OCI-LY3 (cell line): ENCODE data around the gene TMEM94.

Experiments
- H2AFZ ChIP-seq: fragments of 200-600, 300-600 bp; shearing (Covaris generic); 2 replicates; pipeline ENCODE4 v1.6.0; 2014; ENCODE audit warnings: antibody characterized with exemption, low read depth, low read length
- H3K27ac ChIP-seq: fragments of 200-600, 300-600 bp; sonication (generic); 2 replicates; pipeline ENCODE4 v1.5.1; 2014; ENCODE audit warnings: mild to moderate bottlenecking, low read length, moderate library complexity, mixed read lengths
- H3K27me3 ChIP-seq: fragments of 200-600, 300-600 bp; sonication (generic); 2 replicates; pipeline ENCODE4 v1.6.1; 2014; ENCODE audit warnings: low read depth, low read length, mixed read lengths
- H3K36me3 ChIP-seq: fragments of 200-600, 300-600 bp; sonication (generic); replicated peaks from 2 replicates; pipeline ENCODE3; 2014; ENCODE audit warnings: low read depth, low read length, mixed read lengths
- H3K4me1 ChIP-seq: fragments of 300-600, 200-600 bp; sonication (generic); 2 replicates; pipeline ENCODE4 v1.6.1; 2014; ENCODE audit warnings: low read length, mixed read lengths
- H3K4me2 ChIP-seq: fragments of 200-600, 300-600 bp; sonication (generic); 2 replicates; pipeline ENCODE4 v1.6.1; 2014; ENCODE audit warnings: low read length, mixed read lengths
- H3K4me3 ChIP-seq: fragments of 300-600, 200-600 bp; sonication (generic); 2 replicates; pipeline ENCODE4 v1.5.1; 2014; ENCODE audit warnings: antibody characterized with exemption, mild to moderate bottlenecking, low read length, moderate library complexity
- H3K79me2 ChIP-seq: fragments of 300-600, 200-600 bp; shearing (Covaris generic); 2 replicates; pipeline ENCODE4 v1.6.1; 2014; ENCODE audit warnings: mild to moderate bottlenecking, low read length, mixed read lengths
- H3K9ac ChIP-seq: fragments of 300-600, 200-600 bp; shearing (Covaris generic); 2 replicates; pipeline ENCODE4 v1.6.0; 2014; ENCODE audit warnings: mild to moderate bottlenecking, low read length, moderate library complexity
- H3K9me3 ChIP-seq: fragments of 200-600, 300-600 bp; shearing (Covaris generic); 2 replicates; pipeline ENCODE4 v1.6.1; 2014; ENCODE audit warnings: low read length, mixed read lengths; ENCODE audit not compliant: insufficient read depth
- H4K20me1 ChIP-seq: fragments of 200-600, 300-600 bp; sonication (generic); 2 replicates; pipeline ENCODE4 v1.6.1; 2016; ENCODE audit warnings: low read length, mixed read lengths; ENCODE audit not compliant: insufficient read depth
- CTCF ChIP-seq: fragments of 200-600, 300-600 bp; sonication (generic); IDR thresholded peaks from 2 replicates; pipeline ENCODE4 v1.5.1; 2014; ENCODE audit warnings: antibody characterized with exemption, low read length, low read depth
- EZH2phosphoT487 ChIP-seq: fragments of 200-600 bp; shearing (Covaris generic); IDR thresholded peaks from 2 replicates; pipeline ENCODE4 v1.6.1; 2018; ENCODE audit warnings: antibody characterized with exemption, mixed run types, low read depth

Gene TMEM94

DNA sequence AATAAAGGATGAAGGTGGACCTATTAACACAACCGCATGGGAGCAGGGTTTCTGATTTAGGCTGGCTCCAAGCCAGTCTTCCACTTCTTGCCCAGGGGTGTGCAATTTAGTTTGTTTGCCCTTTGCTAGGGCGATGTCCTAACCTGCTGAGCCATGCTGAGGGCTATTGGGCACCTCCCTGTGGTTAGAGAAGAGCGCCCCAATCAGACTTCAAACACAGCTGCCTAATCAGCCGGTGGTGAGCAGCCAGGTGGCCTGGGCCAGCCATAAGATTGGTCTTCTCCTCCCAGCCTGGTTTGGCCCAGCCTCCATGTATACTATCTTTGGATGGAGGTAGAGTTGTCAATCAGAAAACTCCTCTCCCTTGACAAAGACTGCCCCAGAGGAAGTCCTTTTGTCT is 15.7 kb downstream of the TMEM94 start:
- Histone ChIP-seq H3K9ac (no peak overlapping the region), H3K79me2 (no peaks in the 10 kb centered on the region), H4K20me1 (no peaks in the 10 kb centered on the region), H2AFZ (no peak overlapping the region), H3K4me1 (no peaks in the 10 kb centered on the region), H3K4me3 (no peak overlapping the region), H3K27ac (no peak overlapping the region), H3K4me2 (no peak overlapping the region), H3K36me3 (peaks cover 4% of the 10 kb centered on the region), H3K27me3 (no peaks in the 10 kb centered on the region), H3K9me3 (no peaks in the 10 kb centered on the region)
- no peak for TF ChIP-seq EZH2phosphoT487
- TF ChIP-seq CTCF, result no peak

DNA sequence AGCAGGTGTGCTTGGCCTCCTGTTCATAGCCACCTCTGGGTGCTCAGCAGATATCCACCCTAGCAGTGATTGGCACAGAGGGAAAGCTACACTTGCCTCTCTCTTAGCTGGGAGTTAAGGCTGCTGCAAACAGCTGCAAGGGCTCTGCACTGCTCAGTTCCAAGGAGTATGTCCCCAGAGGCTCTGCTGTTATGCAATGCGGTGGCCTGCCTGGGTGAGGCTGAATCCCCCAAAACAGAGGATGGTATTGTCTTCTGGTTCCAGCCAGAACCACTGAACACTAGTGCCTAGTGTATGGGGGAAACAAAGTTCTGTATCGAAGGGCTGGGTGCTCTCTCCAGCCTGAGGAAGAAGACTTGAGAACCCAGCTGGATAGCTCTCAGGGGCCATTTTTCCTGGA is 16.8 kb downstream of the TMEM94 start:
- Histone ChIP-seq H2AFZ (no peak overlapping the region), H4K20me1 (no peaks in the 10 kb centered on the region), H3K9me3 (no peaks in the 10 kb centered on the region), H3K27ac (no peak overlapping the region), H3K4me1 (no peaks in the 10 kb centered on the region), H3K36me3 (peaks cover 4% of the 10 kb centered on the region), H3K79me2 (no peaks in the 10 kb centered on the region), H3K4me3 (no peak overlapping the region), H3K4me2 (no peak overlapping the region), H3K9ac (no peak overlapping the region), H3K27me3 (no peaks in the 10 kb centered on the region)
- TF ChIP-seq EZH2phosphoT487, result no peak
- no peak for TF ChIP-seq CTCF

DNA sequence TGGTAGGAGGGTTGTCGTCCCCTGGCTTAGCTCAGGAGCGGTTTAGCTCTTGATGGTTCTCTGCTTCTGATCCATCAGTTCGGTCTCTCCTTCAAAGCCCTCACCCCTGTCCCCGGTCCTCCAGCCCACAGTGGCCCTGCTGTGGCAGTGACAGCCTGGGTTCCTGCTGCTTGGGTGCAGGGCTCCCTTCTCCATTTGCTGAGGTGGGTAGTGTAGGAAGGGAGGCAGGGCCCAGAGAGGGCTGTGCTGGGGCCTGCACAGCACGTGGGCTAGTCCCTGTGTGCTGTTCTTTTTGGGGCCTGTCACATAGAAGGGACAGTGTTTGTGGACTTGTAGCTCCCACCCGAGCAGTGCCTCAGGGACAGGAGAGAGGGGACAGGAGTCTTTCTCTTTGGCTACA is 18.3 kb downstream of the TMEM94 start:
- H3K9ac ChIP-seq, result no peak overlapping the region
- H3K27me3 ChIP-seq, result no peaks in the 10 kb centered on the region
- no peak overlapping the region for H3K27ac ChIP-seq
- no peak overlapping the region for H3K4me2 ChIP-seq
- no peaks in the 10 kb centered on the region for H3K4me1 ChIP-seq
- H2AFZ ChIP-seq, result no peak overlapping the region
- no peaks in the 10 kb centered on the region for H4K20me1 ChIP-seq
- no peaks in the 10 kb centered on the region for H3K79me2 ChIP-seq
- H3K4me3 ChIP-seq, result no peak overlapping the region
- H3K36me3 ChIP-seq, result peaks cover 4% of the 10 kb centered on the region
- TF ChIP-seq EZH2phosphoT487, result no peak
- no peak for TF ChIP-seq CTCF
- H3K9me3 ChIP-seq, result no peaks in the 10 kb centered on the region

DNA sequence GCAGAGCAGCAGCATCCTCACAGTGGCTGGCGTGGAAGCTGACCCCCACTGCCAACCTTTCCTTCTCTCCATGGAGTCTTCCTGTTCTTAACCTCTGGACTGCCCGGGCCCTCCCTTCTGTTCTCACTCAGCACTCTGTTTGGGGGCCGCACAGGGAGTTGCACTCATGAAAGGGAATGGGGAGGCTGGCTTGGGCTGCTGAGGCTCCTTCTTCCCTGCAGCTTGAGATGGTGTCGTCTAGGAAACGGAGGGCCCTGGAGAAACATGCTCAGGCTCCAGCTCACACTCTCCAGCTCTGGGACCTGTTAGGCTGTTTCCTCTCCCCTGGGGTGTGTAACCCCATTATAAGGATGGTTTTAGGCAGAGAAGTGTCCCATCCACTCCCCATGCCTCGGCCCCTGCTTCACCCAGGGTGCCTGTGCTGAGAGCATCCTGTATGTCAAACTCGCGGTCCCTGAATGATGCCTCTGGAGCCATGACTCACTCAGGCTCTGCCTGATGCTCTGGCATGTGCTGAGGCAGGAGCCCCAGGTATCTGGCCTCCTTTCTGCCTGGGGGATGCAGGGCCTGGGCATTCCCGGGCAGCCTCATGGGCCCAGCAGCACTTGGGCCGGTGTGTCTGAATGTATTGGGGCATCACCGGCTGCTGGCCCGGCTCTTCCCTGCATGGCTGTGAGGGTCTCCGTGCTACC is 18.9 kb downstream of the TMEM94 start:
- Histone ChIP-seq H3K4me1 (no peaks in the 10 kb centered on the region), H3K4me3 (no peak overlapping the region), H3K9me3 (no peaks in the 10 kb centered on the region), H2AFZ (no peak overlapping the region), H3K79me2 (no peaks in the 10 kb centered on the region), H3K27ac (no peak overlapping the region), H3K36me3 (peaks cover 4% of the 10 kb centered on the region), H3K4me2 (no peak overlapping the region), H3K9ac (no peak overlapping the region), H4K20me1 (no peaks in the 10 kb centered on the region), H3K27me3 (no peaks in the 10 kb centered on the region)
- TF ChIP-seq CTCF (no peak), EZH2phosphoT487 (no peak)
